Measurements from ENCODE around the gene CDS2.
A peak's percentile ranks its signal among the peaks of the same experiment; 100 is the strongest.

Gene CDS2

DNA sequence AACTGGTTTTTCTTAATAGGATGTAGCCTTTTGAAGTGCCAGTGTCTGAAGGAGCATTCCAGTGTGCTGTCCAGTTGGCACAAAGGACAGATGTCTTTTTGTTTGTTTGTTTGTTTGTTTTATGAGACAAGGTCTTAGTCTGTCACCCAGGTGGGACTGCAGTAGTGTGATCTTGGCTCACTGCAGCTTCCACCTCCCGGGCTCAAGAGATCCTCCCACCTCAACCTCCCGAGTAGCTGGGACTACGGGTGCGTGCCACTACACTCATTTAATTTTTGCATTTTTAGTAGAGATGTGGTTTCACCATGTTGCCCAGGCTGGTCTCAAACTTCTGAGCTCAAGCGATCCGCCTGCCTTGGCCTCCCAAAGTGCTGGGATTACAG lies 27.7 kb downstream of the CDS2 start:
- no peak for DNase-seq

DNA sequence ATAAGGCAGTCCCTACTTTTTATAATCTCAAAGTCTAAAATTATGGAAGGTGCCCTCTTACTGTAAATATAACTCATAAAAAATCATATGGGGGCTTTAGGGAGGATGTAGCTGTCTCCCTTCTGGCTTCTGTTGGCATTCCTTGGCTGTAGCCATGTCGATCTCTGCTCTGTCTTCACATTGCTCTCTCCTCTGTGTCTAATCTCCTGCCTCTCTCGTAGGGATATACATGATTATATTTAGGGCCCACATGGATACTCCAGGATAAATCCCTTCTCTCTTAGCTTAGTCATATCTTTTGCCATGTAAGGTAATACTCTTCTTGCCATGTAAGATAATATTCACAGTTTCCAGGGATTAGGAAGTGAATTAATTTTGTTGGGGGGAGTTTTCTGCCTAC lies 28.6 kb downstream of the CDS2 start:
- no peak for DNase-seq

GRCh38 chr20:5156675-5157448 lies 30.1 kb downstream of the CDS2 start:
- DNase-seq, result no peak

- DNase-seq, result no peak
Observed at GRCh38 chr20:5159928-5160327, 33.1 kb downstream of the CDS2 start.

- peak; percentile 74 for DNase-seq
Observed at GRCh38 chr20:5160882-5161281, 34.1 kb downstream of the CDS2 start.

GRCh38 chr20:5161536-5162164 lies 34.8 kb downstream of the CDS2 start:
- DNase-seq, result no peak

DNA sequence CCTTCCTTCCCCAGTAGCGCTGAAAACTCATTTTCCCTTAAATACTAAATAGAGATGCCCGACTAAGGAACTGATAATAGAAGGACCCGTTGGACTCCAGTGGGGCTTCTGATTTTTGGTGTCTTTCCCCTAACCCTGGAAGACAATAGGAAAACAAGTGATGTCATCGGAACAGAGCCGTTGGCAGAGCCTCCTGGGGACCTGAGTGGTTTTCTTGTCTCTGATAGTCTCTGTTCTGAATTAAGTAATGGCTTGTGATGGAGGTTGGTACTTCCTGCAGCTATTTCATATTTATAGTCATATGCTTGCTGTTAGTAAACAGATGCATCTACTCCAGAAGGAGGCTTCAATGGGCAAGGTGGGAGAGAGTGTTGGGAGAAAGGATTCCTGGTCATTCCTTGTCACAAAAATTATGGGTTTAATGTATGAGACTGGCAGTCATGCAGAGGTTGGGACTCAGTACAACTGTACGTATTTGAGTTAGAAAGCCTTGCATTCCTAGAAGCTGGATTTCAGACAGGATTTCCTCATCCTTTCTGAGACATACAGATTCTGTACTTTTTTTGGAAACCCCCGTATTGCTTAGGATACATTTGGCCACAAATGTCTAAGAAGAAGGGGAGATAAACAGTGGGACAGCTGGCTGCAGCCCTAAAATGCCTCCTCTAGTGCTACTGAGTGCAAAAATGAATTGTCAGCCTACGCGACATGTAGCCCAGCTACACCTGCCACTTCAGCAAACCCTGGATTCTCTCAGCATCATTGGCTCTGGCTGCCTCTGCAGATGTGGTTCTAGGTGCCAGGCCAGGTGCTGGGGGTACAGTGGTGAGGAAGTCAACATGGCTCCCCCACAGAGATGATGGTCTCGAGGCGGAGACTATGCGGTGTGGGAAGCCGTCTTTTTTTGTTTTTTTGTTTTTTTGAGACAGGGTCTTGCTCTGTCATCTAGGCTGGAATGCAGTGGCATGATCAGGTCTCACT lies 38.1 kb downstream of the CDS2 start:
- no peak for DNase-seq

DNA sequence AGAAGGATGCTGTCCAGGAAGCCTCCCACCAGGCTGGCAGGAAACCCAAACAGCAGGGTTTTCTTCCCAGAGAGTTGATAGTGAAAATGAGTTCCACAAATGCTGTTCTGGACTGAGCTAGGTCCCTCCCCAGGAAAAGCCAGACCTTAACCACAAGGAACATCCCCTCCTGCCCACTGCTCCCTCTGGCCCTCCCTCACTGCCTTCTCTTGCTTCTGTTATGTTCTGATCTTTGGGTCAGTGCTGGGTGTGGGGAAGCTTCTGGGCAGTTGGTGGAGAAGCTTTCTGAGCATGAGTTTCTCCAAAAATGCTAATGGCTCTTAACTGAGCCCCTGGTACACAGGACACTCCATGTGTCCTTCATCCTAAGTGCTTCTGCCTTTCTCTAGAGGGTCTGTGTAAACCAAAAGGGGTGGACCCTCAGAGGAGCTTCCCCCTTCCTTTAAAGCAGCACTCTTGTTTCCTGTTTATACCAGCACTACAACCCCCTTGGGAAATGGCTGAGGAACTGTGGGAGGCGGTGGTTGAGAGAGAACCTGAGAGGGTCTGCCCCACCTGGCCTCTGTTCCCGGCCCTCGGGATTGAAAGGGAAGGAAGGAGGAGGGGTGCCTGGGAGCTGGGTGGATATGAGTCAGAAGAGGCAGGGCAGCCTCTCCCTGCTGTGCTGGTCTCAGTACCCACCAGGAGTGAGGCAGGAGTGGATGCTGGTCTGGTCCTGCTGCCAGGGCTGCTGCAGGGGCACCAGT lies 42.0 kb downstream of the CDS2 start:
- DNase-seq, result peak; percentile 61

DNA sequence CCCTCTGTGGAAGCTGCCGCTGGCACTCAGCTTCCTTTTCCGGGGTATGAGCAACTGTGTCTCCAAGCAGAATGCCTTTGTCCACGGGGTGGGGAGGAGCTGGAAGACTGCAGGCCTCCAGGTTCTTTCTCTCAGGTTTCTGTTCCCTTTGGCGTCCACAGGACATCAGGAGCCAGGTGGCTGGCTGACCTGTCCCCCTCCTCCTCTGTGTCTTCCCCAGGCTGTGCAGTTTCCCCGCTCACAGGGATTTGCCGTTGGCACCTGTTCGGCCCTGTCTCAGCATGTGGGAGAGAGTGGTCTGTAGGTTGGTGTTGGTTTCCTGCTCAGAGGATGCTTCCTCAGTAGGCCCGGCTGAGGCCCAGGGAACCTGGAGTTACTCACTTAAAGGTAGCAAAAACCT lies 43.5 kb downstream of the CDS2 start:
- no peak for DNase-seq

DNA sequence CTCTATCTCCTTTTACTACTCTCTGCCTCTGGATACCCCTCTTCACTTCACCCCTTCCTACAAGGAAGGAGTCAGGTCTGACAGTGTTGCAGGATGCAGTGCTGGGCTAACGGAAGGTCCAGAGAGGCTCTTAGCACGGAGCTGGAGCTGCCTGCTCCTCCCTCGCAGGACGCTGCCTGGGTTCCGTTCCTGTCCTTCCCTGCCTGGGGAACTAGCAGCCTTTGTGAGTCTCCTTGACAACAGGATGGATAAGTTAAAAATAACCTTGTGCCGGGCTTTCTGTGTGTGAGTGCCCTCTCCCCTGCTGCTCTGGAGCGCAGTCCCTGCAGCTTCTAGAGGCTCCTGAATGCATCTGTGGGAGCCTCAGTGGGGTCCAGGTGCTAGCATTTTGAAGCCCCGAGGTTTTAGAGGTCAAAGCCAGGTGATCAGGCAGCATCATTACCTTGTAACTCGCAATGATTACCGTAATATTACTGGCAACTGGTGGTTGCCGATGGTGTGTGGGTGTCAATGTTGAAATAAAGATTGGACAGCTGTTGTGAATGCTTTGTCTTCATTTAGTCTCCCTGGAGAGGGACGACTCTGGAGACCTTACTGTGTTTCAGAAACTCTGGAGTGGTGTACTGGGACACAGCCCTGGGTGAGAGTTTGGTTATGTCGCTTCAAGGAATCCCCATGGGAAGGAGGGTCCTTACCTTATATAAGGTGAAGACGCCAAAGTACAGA lies 44.4 kb downstream of the CDS2 start:
- no peak for DNase-seq

- DNase-seq, result peak; percentile 67
Observed at GRCh38 chr20:5171790-5172164, 45.0 kb downstream of the CDS2 start.

- DNase-seq, result no peak
Observed at GRCh38 chr20:5172167-5172601, 45.4 kb downstream of the CDS2 start.

DNA sequence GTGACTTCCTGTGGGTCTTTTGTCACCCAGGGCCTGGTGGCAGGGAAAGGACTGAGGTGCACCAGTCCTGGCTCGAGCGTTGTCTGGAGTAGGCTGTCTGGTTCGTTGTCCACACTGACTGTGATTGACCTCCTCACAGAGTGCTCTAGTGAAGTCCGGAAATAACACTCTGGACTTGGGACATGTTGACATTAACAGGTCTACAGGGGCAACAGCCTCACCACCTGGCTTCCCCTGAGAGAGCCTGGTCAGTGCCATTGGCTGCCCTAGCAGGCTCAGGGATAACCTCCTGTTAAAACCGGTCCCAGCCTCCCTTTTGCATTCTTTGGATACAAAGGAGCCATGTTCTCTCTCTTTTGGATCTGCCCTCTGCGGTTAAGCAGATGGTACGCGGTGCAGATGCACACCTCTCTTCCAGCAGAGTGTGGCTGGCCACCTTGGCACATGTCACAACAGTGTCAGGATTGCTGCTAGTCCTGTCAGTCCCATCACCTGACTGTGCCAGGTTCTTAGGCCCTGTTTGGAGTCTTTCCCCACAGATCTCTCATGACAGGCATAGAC lies 46.2 kb downstream of the CDS2 start:
- no peak for DNase-seq

DNA sequence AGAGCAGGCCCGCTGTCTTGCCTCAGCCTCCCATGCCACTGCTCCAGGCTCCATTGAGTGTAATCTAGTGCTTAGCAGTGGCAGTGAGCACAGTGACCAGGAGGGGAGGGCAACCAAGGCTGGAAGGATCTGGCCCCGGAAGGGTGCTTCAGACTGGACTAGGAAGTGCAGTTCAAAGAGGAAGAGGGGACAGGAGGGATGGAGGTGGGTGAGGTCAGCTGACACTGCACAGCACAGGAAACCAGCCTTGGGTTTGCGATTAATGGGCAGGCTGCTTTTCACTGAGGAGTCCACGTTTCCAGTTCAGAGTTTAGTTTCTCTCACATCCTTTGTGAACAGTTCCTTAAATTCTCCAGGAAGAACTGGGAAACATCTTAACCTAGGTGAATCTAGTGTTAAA lies 46.9 kb downstream of the CDS2 start:
- peak; percentile 37 for DNase-seq

DNA sequence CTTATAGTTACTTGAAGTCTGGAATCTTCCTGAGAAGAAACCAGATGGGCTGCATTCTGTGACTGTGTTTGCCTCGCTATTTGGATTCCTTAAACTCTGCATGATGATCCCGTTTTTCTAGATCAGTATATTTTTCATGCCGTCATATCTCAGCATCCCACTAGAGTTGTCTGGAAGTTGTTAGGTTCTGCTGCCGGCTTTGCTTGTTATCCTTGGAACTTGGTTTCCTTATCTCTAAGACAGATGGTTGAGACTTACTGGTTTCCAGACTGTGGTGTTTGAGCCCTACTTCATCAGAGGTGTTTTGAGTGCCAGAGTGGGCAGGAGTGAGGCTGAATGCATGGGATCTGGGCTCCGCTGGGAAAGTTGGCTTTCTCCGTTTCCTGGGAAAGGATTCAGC lies 50.3 kb downstream of the CDS2 start:
- DNase-seq, result no peak

GRCh38 chr20:5178046-5178445 lies 51.2 kb downstream of the CDS2 start:
- DNase-seq, result no peak

DNA sequence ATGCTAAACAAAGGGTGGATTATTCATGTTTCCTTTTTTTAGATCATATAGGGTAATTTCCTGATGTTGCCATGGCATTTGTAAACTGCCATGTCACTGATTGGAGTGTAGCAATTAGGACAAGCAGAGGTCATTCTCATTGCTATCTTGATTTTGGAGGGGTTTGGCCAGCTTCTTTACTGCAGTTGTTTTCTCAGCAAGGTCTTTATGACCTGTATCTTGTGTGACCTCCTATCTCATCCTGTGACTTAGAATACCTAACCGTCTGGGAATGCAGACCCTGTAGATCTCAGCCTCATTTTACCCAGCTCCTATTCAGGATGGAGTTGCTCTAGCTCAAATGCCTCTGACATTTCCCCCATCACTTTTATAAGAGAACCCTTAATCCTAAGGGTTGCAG lies 53.6 kb downstream of the CDS2 start:
- DNase-seq, result no peak

DNA sequence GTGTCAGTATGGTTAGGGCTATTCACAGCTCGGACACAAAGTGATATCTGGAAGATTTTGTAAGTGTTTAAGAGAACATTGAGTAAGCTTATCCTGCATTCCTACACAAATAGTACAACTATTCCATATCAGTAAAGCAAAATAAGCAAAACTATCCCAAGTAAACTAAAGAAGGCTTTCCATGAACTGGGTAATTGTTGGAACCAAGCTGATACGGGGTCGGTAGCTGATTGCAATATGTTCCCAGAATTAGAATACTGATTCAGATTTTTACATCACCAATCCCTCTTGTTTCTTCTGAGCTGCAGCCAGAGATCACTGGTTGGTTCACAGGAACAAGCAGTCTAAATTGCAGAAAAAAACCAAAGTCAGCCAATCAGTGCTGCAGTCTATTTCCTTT lies 54.1 kb downstream of the CDS2 start:
- DNase-seq, result no peak

- no peak for DNase-seq
Observed at GRCh38 chr20:5181492-5181891, 54.7 kb downstream of the CDS2 start.

DNA sequence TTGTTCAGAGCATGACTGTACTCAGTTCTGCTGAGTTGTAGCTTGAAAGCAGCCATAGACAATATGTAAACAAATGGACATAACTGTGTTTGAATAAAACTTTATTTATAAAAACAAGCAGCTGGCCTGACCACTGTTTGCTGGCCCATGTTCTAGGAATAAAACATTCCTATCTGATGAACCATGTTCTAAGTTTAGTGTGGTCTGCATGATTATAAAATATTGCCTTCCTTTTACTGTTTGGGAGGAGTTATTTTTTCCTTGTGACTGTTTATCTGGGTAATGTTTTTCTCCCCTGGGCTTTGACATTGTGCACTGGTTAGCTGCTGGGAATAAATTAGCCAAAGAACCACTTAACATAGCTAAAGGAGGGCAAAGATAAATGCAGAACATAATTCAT lies 55.1 kb downstream of the CDS2 start:
- no peak for DNase-seq

DNA sequence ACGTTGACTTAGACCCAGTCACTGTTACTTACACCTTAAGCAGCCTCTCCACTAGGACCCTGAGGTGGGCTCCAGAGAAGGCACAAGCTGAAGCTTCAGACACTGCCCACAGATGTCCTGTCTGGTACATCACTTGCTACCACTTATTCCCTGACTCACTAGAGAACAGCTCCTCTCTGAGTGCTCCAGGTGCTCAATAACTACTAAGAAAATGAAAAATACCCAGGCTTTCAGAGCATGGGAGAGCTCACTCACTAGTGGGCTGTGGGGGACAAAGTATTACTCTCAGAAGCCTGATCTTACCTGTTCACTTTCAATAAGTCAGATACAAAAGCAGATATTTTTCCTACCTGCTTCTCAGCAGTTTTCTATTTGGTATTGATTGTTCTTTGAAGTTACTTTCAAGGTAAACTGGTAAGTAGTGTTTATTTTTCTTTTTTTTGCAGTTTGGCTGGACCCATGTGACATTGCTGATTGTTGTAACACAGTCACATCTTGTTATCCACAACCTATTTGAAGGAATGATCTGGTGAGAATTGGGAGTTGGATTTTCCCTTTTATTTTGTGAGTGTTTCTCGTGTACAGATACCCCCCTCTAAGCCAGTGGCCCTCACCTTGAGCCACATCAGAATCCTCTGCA lies 55.9 kb downstream of the CDS2 start:
- no peak for DNase-seq

Measured in hematopoietic multipotent progenitor cell treated with erythropoietin and hydrocortisone succinate and interleukin-3 and kit ligand, for 4 days (in vitro differentiated cells).